HCT116 (cell line): ENCODE data around the gene SOX15. TPM values are rescaled to one million over a fixed set of nuclear protein-coding genes. Genes with fewer than 3 reads are reported as not detected.

Experiments
- ATAC-seq: fragments of 200-7000 bp; cut with Tn5 transposase; 2 replicates; pipeline ENCODE4 v1.9.1; 2020; ENCODE audit warnings: mild to moderate bottlenecking, moderate library complexity
- BruUV-seq: library from RNA; stranded (reverse); fragments of 400-500 nt; replicated peaks from 2 replicates; lab custom pipeline; 2021; lab: Mats Ljungman, UMichigan
- CTCF ChIA-PET: fragments of 300-600 bp; sonication (Branson Sonifier 250); formaldehyde crosslinking; loops from one replicate; lab custom pipeline; 2021; ENCODE audit warnings: antibody characterized with exemption; lab: Charles Lee
- POLR2A ChIA-PET: fragments of 300-600, 350-600 bp; sonication (Branson Sonifier 250); formaldehyde crosslinking; loops from one replicate; lab custom pipeline; 2021; ENCODE audit warnings: antibody characterized with exemption; lab: Charles Lee
- RAD21 ChIA-PET, 2 experiments: fragments of 300-600 bp; sonication (Branson Sonifier 250); formaldehyde crosslinking; loops; one replicate each; lab custom pipeline; 2023; ENCODE audit warnings: low total read pairs in 2 of 2; ENCODE audit not compliant: uncharacterized antibody in 2 of 2, unreplicated experiment in 2 of 2, low non-redundant PET in 1 of 2; lab: Charles Lee
- DNase-seq: peaks from one replicate; pipeline ENCODE4 v3.0.0-alpha.2; 2010; ENCODE audit warnings: low read depth, low spot score
- H2AFZ ChIP-seq: fragments of 200-600 bp; shearing (Covaris generic), sonication (generic); 2 replicates; pipeline ENCODE4 v1.6.1; 2017; ENCODE audit warnings: low read depth, mixed run types, mixed read lengths, antibody characterized with exemption, low read length; ENCODE audit not compliant: poor library complexity, severe bottlenecking
- H3K27ac ChIP-seq: 2 replicates; pipeline ENCODE4 v1.5.1; 2012; ENCODE audit warnings: low read depth, low read length
- H3K27me3 ChIP-seq: fragments of 200-600 bp; sonication (generic); 2 replicates; pipeline ENCODE4 v1.6.1; 2016; ENCODE audit warnings: mixed run types, low read length, mixed read lengths; ENCODE audit not compliant: insufficient read depth
- H3K36me3 ChIP-seq, 2 experiments: fragments of 200-500 bp in 1 of 2; fragments of 200-600 bp in 1 of 2; sonication (Bioruptor generic) in 1 of 2; sonication (generic) in 1 of 2; 2 replicates each; pipeline versions ENCODE4 v1.5.1 to v1.6.1; 2014 to 2016; ENCODE audit warnings: low read length in 2 of 2, inconsistent platforms in 1 of 2, mixed read lengths in 1 of 2, mixed run types in 1 of 2; ENCODE audit not compliant: insufficient read depth in 2 of 2, control insufficient read depth in 1 of 2
- H3K4me1 ChIP-seq, 2 experiments: fragments of 200-600 bp in 1 of 2; sonication (generic) in 1 of 2; 2 replicates each; pipeline versions ENCODE4 v1.5.1 to v1.6.1; 2012 to 2017; ENCODE audit warnings: low read length in 2 of 2, inconsistent platforms in 1 of 2, mild to moderate bottlenecking in 1 of 2, mixed read lengths in 1 of 2, mixed run types in 1 of 2, moderate library complexity in 1 of 2; ENCODE audit not compliant: insufficient read depth in 2 of 2, control insufficient read depth in 1 of 2
- H3K4me2 ChIP-seq: fragments of 200-600 bp; sonication (generic); 2 replicates; pipeline ENCODE4 v1.6.1; 2017; ENCODE audit warnings: mixed run types, low read length, mixed read lengths
- H3K4me3 ChIP-seq, 2 experiments: fragments of 200-600 bp in 1 of 2; sonication (generic) in 1 of 2; replicated peaks in 1 of 2; 2 replicates each; pipeline ENCODE4 v1.5.1; 2011 to 2016; ENCODE audit warnings: low read length in 2 of 2, control low read depth in 1 of 2, low read depth in 1 of 2, mild to moderate bottlenecking in 1 of 2, mixed read lengths in 1 of 2, mixed run types in 1 of 2
- H3K79me2 ChIP-seq: fragments of 200-600 bp; sonication (generic); 2 replicates; pipeline ENCODE4 v1.6.1; 2017; ENCODE audit warnings: mild to moderate bottlenecking, mixed run types, low read length, moderate library complexity, mixed read lengths; ENCODE audit not compliant: insufficient read depth
- H3K9ac ChIP-seq: fragments of 200-600 bp; sonication (generic); 2 replicates; pipeline ENCODE4 v1.6.1; 2016; ENCODE audit warnings: low read length, mixed read lengths
- H3K9me2 ChIP-seq: fragments of 200-600 bp; sonication (generic), shearing (Covaris generic); 2 replicates; pipeline ENCODE4 v1.6.1; 2017; ENCODE audit warnings: mixed run types, mild to moderate bottlenecking, moderate library complexity; ENCODE audit not compliant: insufficient read depth
- H3K9me3 ChIP-seq, 2 experiments: fragments of 200-500 bp in 1 of 2; fragments of 200-600 bp in 1 of 2; sonication (Bioruptor generic) in 1 of 2; sonication (generic) in 1 of 2; 2 replicates each; pipeline ENCODE4 v1.6.1; 2014 to 2017; ENCODE audit warnings: low read length in 2 of 2, mixed read lengths in 2 of 2, inconsistent platforms in 1 of 2, low read depth in 1 of 2, mild to moderate bottlenecking in 1 of 2, mixed run types in 1 of 2, moderate library complexity in 1 of 2; ENCODE audit not compliant: control insufficient read depth in 1 of 2, insufficient read depth in 1 of 2
- H4K20me1 ChIP-seq: fragments of 200-600 bp; sonication (generic), shearing (Covaris generic); 2 replicates; pipeline ENCODE4 v1.6.1; 2017; ENCODE audit warnings: mixed run types, mild to moderate bottlenecking, moderate library complexity; ENCODE audit not compliant: insufficient read depth
- ATF3 ChIP-seq: IDR thresholded peaks from 2 replicates; pipeline ENCODE4 v1.6.1; 2012
- MAX ChIP-seq: IDR thresholded peaks from 2 replicates; pipeline ENCODE4 v1.6.1; 2012
- POLR2A ChIP-seq: IDR thresholded peaks from 2 replicates; pipeline ENCODE4 v1.7.0; 2011; ENCODE audit warnings: borderline replicate concordance; ENCODE audit not compliant: insufficient read depth, insufficient read length; ENCODE audit errors: extremely low read depth
- POLR2AphosphoS5 ChIP-seq: IDR thresholded peaks from 2 replicates; pipeline ENCODE4 v1.6.1; 2011; ENCODE audit warnings: mild to moderate bottlenecking, low read depth, low read length, moderate library complexity
- REST ChIP-seq: IDR thresholded peaks from 2 replicates; pipeline ENCODE4 v1.6.1; 2012; ENCODE audit warnings: low read depth
- SP1 ChIP-seq: IDR thresholded peaks from 2 replicates; pipeline ENCODE4 v1.6.1; 2012; ENCODE audit warnings: low read depth
- YY1 ChIP-seq: IDR thresholded peaks from 2 replicates; pipeline ENCODE4 v1.6.1; 2011; ENCODE audit warnings: low read length, low read depth, moderate library complexity, mild to moderate bottlenecking; ENCODE audit not compliant: insufficient replicate concordance; ENCODE audit errors: extremely low read depth
- ZBTB33 ChIP-seq: IDR thresholded peaks from 2 replicates; pipeline ENCODE4 v1.6.1; 2011; ENCODE audit warnings: mild to moderate bottlenecking, low read length, moderate library complexity; ENCODE audit not compliant: insufficient replicate concordance; ENCODE audit errors: extremely low read depth
- ZFX ChIP-seq: fragments of 450-650 bp; IDR thresholded peaks from 2 replicates; pipeline ENCODE4 v1.6.1; 2017
- intact Hi-C: fragments of 100-400 bp; cut with micrococcal nuclease; formaldehyde crosslinking; loops from 2 replicates; pipeline ENCODE4 v1.10.0; 2022
- total RNA-seq: library from RNA; stranded (reverse); gene quantifications from one replicate; pipeline ENCODE4 v1.2.1, GENCODE V29; 2021; ENCODE audit not compliant: unreplicated experiment

Gene SOX15
- total RNA-seq, 1 experiment from 2014 or later = 0.69 TPM

GRCh38 chr17:7631398-7632380 is 41.8 kb upstream of the SOX15 start:
- DNase-seq (no peak), ATAC-seq (no peak)
- Histone ChIP-seq H3K9me2 (no peaks in the 10 kb centered on the region), H3K36me3 (no peaks in the 10 kb centered on the region), H3K9me3 (no peaks in the 10 kb centered on the region), H4K20me1 (no peaks in the 10 kb centered on the region), H3K4me3 (no peak overlapping the region), H3K4me2 (no peak overlapping the region), H3K9ac (no peak overlapping the region), H2AFZ (no peak overlapping the region), H3K27me3 (no peaks in the 10 kb centered on the region), H3K79me2 (peaks cover 3% of the 10 kb centered on the region; the same call in 1 of the 2 replicates), H3K4me1 (peaks cover 4 to 15% of the 10 kb centered on the region in 2 experiments), H3K27ac (no peak overlapping the region; the same call in 1 of the 2 replicates)
- no TSS peak for BruUV-seq
- ChIA-PET RAD21 (interaction anchor here (0.8 to 1.0 kb wide), 3 partner anchors 45 to 56 kb away, joined by 3 to 5 read pairs (median 3); partner anchors contain the start of gene TP53 (in 2 of the 2)), POLR2A (interaction anchor here (1.0 to 3.7 kb wide), 3 partner anchors 10 to 55 kb away, joined by 5 to 31 read pairs (median 6); partner anchors contain the start of genes MPDU1, TP53 and WRAP53), CTCF (interaction anchor here (0.6 to 5.4 kb wide), 10 partner anchors 8 to 410 kb away, joined by 3 to 54 read pairs (median 4); partner anchors contain the start of genes FXR2, TP53 and WRAP53)
- TF ChIP-seq SP1 = no peak
- TF ChIP-seq ATF3 = no peak
- TF ChIP-seq POLR2AphosphoS5 = no peak
- no peak for TF ChIP-seq REST
- TF ChIP-seq POLR2A = no peak
- TF ChIP-seq ZBTB33 = no peak
- TF ChIP-seq MAX = no peak
- no peak for TF ChIP-seq ZFX
- no peak for TF ChIP-seq YY1
- intact Hi-C loops = loop anchor here (1.0 to 5.0 kb wide), 2 partner anchors 56 to 426 kb away; partner anchors contain the start of gene TP53
